GM19193 (cell line): ENCODE results near the gene AUP1.

Source experiments
- POLR2A ChIP-seq: IDR thresholded peaks from 4 replicates; pipeline ENCODE4 v1.6.1; 2011; ENCODE audit not compliant: insufficient read depth, insufficient read length; ENCODE audit errors: extremely low read depth

Gene AUP1

GRCh38 chr2:74502720-74503505, 26.6 kb downstream of the AUP1 start:
- peak; percentile 63 for TF ChIP-seq POLR2A

GRCh38 chr2:74502147-74502719, 27.3 kb downstream of the AUP1 start:
- no peak for TF ChIP-seq POLR2A

GRCh38 chr2:74501335-74502071, 28.0 kb downstream of the AUP1 start:
- TF ChIP-seq POLR2A: no peak

- TF ChIP-seq POLR2A: no peak
Measured at GRCh38 chr2:74500578-74500946, 28.9 kb downstream of the AUP1 start.

DNA sequence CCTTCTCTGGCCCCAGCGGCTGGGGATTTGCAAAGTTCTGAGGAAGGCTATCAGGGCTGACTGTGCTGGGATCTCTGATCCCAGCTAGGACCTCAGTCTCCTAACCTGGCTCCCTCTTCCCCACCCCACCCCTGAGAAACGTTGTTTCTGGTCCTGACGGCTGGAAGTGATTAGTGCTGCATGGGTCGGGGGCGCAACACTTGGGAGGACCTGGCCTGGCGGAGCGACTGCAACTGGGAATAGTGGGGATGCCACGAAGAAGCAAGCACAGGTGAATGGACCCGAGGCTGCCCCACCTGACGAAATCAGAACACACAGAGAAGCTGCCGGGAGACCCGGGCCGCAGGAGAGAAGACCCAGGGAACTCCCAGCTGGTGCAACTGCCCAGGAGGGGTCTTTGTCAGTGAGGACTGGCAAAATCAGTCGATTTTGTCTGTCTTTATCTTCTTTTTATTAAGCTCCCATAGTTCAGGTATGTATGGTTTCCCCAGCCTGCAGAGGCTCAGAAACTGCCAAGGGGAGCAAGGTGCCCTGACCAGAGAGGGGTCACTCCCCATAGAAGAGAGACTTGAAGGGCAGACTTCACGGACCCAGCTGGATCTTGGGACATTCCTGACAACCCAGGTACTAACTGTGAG, 29.4 kb downstream of the AUP1 start:
- TF ChIP-seq POLR2A: no peak

DNA sequence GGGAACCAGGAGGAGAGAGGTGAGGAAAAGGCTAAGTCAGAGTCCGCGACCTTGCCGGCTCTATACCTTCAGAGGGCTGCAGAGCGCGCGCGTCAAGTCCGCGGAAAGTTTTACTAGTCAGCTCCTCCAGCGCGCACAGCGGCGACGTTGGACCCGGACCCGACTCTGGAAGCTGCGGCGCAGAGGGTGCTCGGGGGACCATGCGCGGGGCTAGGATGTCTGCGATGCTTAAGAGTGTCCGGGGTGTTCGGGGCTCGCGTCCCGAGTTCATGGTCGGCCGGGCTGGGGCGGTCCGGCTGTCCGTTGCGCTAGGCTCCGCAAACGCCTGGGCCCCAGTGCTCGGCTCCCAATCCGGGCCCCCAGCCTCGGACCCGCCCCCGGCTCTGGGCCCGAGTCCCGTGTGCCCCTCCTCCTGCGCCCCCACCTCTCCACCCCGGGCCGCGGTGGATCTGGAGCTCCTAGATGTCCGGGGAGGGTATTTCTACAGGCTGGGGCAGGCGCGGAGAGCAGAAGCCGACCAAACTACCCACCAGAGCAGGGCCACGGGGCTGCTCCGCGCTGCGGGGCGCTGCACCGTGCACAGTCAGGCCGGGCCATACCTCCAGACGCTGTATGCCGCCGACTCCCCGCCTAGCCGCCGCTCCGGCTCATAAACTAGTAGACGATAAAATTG, 30.1 kb downstream of the AUP1 start, which contains the start of gene LBX2:
LBX2 (minus strand) TSS at position 337 of the 673 bp plus-strand sequence; CDS start at position 271, 66 bp downstream.
- no peak for TF ChIP-seq POLR2A

GRCh38 chr2:74498500-74499266, 30.8 kb downstream of the AUP1 start:
- no peak for TF ChIP-seq POLR2A

DNA sequence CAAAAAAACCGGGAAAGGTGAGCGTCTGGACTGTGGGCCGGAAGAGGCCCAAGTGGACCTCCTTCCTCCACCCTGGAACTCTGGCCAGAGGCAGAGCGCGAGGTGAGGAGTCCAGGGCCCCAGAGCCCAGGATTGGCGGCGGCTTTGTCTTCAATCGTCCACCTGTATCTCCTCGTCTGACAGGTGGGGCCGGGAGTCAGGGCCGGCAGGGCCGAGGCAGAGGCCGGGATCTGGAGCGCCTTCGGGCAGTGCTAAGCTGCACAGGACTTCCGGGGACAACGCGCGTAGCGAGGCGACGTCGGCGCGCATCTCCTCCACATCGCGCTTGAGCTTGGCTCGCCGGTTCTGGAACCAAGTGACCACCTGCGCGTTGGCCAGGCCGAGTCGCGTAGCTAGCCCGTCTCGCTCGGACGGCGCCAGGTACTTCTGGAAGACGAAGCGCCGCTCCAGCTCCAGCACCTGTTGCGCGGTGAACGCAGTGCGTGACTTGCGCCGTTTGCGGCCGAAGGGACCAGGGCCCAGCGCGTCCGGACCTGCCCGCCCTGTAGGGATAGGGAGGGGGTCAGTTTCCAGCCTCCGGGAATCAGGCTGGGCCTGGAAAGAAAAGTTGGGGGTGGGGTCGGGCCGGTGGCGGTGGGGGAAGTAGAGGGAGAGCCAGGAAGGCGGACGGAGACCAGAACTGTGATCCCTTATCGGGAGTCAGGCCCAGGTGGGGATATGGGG, 31.6 kb downstream of the AUP1 start:
- TF ChIP-seq POLR2A: peak; percentile 51

GRCh38 chr2:74496997-74497776, 32.3 kb downstream of the AUP1 start:
- TF ChIP-seq POLR2A: no peak

DNA sequence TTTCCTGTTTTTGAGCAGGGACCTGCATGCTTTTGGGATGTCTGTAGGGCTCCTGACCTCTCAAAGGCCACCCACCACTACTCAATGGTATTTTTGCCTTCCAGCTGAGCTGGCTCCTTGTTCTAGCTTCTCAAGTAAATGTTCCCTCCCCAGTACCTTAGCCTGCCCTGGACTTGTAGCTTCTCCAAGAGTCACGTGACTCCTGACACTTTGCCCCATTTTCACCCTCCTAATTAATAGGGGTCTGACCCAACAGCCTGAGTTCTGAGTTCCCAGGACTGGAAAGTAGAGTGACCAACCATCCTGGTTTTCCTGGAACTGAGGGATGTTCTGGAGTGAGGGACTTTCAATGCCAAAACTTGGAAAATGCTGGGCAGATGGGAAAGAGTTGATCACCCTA, 34.1 kb downstream of the AUP1 start:
- TF ChIP-seq POLR2A: no peak

GRCh38 chr2:74493546-74493945, 36.0 kb downstream of the AUP1 start:
- TF ChIP-seq POLR2A: no peak

DNA sequence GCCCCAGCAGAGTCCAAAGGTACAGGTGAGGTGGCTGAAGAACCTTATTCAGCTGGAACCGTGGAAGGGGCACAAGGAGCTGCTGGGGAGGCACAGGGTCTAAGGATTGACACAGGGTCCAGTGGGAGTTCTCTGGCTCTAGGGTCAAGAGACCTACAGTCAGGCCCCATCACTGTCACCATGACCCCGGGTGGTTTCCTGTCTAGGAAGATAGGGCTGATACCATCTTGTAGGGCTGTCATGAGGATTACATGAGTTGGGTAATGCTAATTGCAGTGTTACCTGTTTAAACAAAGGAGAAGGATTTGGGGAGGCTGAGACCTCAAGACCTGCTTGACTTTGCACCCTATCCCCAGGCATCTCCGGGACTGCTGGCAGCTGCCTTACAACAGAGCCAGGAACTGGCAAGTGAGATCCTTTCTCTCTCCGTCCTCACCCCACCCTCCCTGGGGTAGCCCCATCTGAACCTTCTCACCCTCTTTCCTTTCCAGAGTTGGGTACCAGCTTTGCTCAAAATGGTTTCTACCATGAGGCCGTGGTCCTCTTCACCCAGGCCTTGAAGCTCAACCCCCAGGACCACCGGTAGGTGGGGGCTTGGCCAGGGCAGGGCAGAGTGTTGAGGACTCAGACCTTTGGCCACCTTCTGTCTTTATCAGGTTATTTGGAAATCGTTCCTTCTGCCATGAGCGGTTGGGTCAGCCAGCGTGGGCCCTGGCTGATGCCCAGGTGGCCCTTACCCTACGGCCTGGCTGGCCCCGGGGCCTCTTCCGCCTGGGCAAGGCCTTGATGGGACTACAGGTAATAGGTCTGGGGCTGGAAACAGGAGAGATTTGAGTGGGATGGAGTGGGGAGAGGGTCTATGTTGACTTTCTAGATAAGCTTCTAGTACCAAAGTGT, 37.6 kb downstream of the AUP1 start:
- TF ChIP-seq POLR2A: no peak
